GM18520 (cell line): Measurements from ENCODE around the gene MGARP.

Source experiments
- ATAC-seq: cut with Tn5 transposase; IDR thresholded peaks from one replicate; pipeline ENCODE4 v1.9.1; 2021; ENCODE audit not compliant: unreplicated experiment

Gene MGARP

GRCh38 chr4:139245590-139245989, 34.4 kb downstream of the MGARP start:
- ATAC-seq, result no peak

GRCh38 chr4:139243448-139244365, 36.3 kb downstream of the MGARP start:
- no peak for ATAC-seq

DNA sequence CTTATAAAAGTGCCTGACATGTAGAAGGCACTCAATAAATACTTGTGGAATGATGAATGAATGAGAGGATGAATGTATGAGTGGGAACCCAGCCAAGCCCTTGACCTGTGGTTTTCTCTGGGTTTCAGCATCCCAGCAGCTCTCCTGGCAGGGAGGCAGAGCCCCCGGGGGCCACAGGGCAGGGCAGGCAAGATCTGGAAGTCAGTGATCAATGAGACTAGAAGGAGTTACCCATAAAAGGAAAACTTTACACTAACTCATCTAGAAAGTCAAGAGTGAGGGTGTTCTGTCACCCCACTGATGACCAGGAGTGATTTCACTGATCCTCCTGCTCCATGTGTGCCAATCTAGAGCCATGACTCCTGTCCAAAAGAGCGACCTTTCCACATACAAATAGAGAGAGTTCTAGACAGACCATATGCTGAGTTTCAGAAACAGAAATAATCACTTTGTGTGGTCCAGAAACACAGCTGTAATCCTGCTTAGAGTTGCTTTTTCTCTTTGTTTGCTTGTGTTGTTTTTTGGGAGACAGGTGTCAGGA, 37.4 kb downstream of the MGARP start:
- ATAC-seq, result no peak

- no peak for ATAC-seq
Observed at GRCh38 chr4:139241784-139242151, 38.3 kb downstream of the MGARP start.

DNA sequence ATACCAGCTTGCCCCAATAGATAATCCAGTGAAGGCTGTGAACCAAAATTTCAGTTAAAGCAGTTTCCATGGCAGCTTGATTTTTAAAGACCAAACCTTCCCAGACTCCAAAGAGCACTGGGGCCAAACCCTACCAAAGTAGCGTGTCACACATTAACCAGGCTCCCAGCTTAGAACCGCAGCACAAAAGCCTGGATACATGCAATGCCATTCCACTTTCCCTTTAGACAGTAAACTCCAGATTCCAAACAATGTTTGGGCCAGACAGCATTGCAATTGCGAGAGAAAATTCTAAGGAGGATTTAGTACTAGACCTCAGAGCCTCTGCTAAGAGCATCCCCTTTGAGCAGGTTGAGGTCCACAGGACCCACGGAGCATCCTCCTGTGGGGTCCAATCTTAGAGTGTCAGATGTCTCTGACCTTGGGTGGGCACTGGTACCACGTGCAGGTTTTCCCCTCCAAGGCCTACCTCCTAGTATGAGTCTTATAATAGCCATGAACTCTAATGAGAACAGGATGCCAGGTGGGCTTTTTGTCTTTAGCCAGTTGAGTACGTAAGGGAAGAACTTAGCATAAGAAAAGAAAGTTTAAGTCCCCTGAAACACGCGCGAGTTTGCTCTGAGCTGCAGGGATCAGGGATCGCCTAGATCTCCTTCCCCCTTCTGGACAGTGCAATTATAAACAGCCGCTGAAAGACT, 38.8 kb downstream of the MGARP start:
- no peak for ATAC-seq

- no peak for ATAC-seq
Observed at GRCh38 chr4:139239127-139239772, 40.8 kb downstream of the MGARP start.

- no peak for ATAC-seq
Observed at GRCh38 chr4:139234253-139234652, 45.8 kb downstream of the MGARP start.

- peak; percentile 55 for ATAC-seq
Observed at GRCh38 chr4:139229534-139230039, 50.4 kb downstream of the MGARP start.

- ATAC-seq, result no peak
Observed at GRCh38 chr4:139227729-139228404, 52.2 kb downstream of the MGARP start.

DNA sequence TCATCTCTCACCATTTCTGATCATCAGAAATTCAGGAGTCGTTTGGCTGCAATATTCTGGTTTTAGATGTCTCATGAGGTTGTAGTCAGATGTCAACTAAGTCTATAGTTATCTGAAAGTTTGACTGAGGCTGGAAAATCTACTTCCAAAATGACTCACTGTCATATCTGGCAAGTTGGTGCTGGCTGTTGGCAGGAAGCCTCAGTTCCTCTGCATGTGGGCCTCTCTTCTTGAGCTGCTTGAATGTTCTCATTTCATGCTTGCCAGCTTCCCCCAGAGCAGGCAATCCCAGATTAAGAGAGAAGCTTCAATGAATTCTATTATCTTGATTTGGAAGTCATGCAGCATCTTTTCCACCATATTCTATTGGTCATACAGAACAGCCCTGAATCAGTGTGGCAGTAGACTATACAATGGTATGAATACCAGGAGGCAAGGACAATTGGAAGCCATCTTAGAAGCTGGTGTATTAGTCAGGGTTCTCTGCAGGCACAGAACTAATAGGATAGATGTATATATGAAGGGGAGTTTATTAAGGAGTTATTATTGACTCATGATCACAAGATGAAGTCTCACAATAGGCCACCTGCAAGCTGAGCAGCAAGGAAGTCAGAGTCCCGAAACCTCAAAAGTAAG, 56.2 kb downstream of the MGARP start:
- no peak for ATAC-seq

DNA sequence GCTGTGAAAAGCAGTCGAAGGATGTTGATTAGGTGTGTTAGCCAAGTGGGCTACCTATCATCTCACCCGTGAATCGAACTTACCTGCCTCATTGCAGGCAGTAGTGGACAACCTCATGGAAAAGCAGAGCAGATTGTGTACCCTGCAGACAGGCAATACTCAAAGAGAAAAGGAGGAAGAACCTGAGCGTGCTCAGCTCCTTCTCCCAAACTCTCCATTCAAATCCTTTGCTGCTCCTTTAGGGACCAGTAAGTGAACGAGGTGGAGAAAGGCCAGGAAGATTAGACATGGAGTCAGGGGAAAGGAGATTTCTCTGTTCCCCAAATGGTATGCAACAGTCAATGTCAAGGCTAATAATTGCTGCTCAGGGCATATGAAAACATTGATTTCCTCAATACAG, 57.8 kb downstream of the MGARP start:
- ATAC-seq, result no peak

DNA sequence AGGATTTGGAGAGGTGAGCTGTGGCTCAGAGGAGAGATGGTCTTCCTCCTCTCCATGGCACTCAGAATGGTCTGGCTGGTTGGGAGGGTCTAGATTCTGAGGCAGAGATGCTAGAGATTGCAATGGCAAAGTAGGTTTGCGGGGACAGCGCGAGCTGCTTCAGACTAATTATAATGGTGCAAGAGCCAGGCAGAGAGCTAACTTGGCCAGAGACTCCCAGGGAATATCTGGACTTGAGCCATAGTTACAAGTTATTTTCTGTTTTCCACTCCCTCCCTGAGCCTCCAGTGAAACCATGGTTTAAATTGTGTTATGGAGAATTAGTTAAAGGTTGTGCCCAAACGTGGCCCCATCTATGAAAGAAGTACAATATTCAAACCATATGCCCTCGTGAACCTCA, 58.3 kb downstream of the MGARP start:
- ATAC-seq, result no peak

- ATAC-seq, result no peak
Observed at GRCh38 chr4:139219450-139220055, 60.5 kb downstream of the MGARP start.
